ENCODE data around the gene ZBTB44. TPM values are rescaled to one million over a fixed set of nuclear protein-coding genes. Genes with fewer than 3 reads are reported as not detected.

ZBTB44 gene
- total RNA-seq, 1 donor from 2014 or later, result 94.3 TPM

GRCh38 chr11:130178441-130179339, 136.0 kb downstream of the ZBTB44 start:
- peak; percentile 57 for DNase-seq (ENCODE audit: low read depth)

- no peak for DNase-seq (ENCODE audit: low read depth)
Observed at GRCh38 chr11:130177782-130178181, 136.9 kb downstream of the ZBTB44 start.

Other genes with a start within 250 kb of the ZBTB44 start
- gene APLP2, start 245.0 kb downstream of the ZBTB44 start, total RNA-seq, result 426 and 1,085 TPM in 2 replicates
- 35.1 and 137 TPM in 2 replicates for gene ST14, start 155.1 kb downstream of the ZBTB44 start, total RNA-seq
- not detected in 2 replicates for gene ADAMTS8, start 113.7 kb upstream of the ZBTB44 start, total RNA-seq
- gene ADAMTS15, start 133.7 kb upstream of the ZBTB44 start, total RNA-seq, result 0.35 and 2.0 TPM in 2 replicates